SH-SY5Y (cell line): Measurements from ENCODE around the gene NDC1.

ENCODE experiments used
- GATA2 ChIP-seq: IDR thresholded peaks from 2 replicates; pipeline ENCODE4 v1.6.1; 2011; ENCODE audit warnings: mild to moderate bottlenecking, low read depth, low read length
- GATA3 ChIP-seq: IDR thresholded peaks from 2 replicates; pipeline ENCODE4 v1.6.1; 2011; ENCODE audit warnings: low read depth, mild to moderate bottlenecking, low read length, moderate library complexity

NDC1 gene

GRCh38 chr1:53731779-53732305, 106.3 kb downstream of the NDC1 start:
- TF ChIP-seq GATA3 (no peak), GATA2 (no peak)

GRCh38 chr1:53731043-53731600, 107.0 kb downstream of the NDC1 start:
- TF ChIP-seq GATA2 (no peak), GATA3 (no peak)

- TF ChIP-seq GATA2 (no peak), GATA3 (no peak)
Measured at GRCh38 chr1:53730224-53730865, 107.8 kb downstream of the NDC1 start.

- TF ChIP-seq GATA2, result no peak
- TF ChIP-seq GATA3, result no peak
Measured at GRCh38 chr1:53729456-53730223, 108.5 kb downstream of the NDC1 start.

GRCh38 chr1:53728702-53729455, 109.2 kb downstream of the NDC1 start:
- TF ChIP-seq GATA2 (no peak), GATA3 (no peak)

- TF ChIP-seq GATA3 (no peak), GATA2 (no peak)
Measured at GRCh38 chr1:53728196-53728595, 109.9 kb downstream of the NDC1 start.

GRCh38 chr1:53727461-53728092, 110.5 kb downstream of the NDC1 start:
- TF ChIP-seq GATA2 (no peak), GATA3 (no peak)

GRCh38 chr1:53726009-53726600, 112.0 kb downstream of the NDC1 start:
- TF ChIP-seq GATA2, result no peak
- no peak for TF ChIP-seq GATA3

GRCh38 chr1:53725238-53725689, 112.8 kb downstream of the NDC1 start:
- no peak for TF ChIP-seq GATA3
- no peak for TF ChIP-seq GATA2

- TF ChIP-seq GATA3 (no peak), GATA2 (no peak)
Measured at GRCh38 chr1:53722025-53722424, 116.1 kb downstream of the NDC1 start.

GRCh38 chr1:53721088-53721487, 117.0 kb downstream of the NDC1 start:
- TF ChIP-seq GATA3 (no peak), GATA2 (no peak)

GRCh38 chr1:53719469-53719868, 118.6 kb downstream of the NDC1 start:
- TF ChIP-seq GATA3 (no peak), GATA2 (no peak)

- TF ChIP-seq GATA2 (no peak), GATA3 (no peak)
Measured at GRCh38 chr1:53718443-53718842, 119.7 kb downstream of the NDC1 start.
